ENCODE results near the gene PHKA1. TPM values are rescaled to one million over a fixed set of nuclear protein-coding genes. Genes with fewer than 3 reads are reported as not detected.

PHKA1 gene
- total RNA-seq, 1 donor from 2014 or later: 4.0 TPM

DNA sequence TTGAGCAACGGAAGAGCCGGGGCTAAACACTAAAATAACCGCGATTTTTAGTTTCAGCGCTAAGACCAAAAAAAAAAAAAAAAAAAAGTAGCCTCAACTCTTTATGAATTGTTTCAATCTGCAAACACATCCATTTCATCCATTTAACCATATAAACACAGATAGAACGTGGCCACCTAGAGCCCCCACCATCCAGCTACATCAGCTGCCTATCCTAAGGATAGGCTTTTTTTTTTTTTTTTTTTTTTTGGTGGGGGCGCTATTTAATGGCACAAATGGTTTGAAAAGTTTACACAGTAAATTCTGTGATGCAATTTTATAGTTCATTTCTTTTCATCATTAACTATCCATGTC is 141.0 kb downstream of the PHKA1 start:
- Mint-ChIP-seq H3K27ac (ENCODE audit: unreplicated experiment) (no peak overlapping the region), H3K4me1 (ENCODE audit: unreplicated experiment) (peaks cover 10% of the 10 kb centered on the region), H3K27me3 (ENCODE audit: unreplicated experiment) (peaks cover 2% of the 10 kb centered on the region), H3K36me3 (ENCODE audit: low read depth, unreplicated experiment) (peaks cover 6% of the 10 kb centered on the region), H3K9me3 (ENCODE audit: unreplicated experiment) (no peaks in the 10 kb centered on the region), H3K4me3 (ENCODE audit: unreplicated experiment) (peak overlapping the region; percentile 96)
- TF ChIP-seq, protein P1, sequence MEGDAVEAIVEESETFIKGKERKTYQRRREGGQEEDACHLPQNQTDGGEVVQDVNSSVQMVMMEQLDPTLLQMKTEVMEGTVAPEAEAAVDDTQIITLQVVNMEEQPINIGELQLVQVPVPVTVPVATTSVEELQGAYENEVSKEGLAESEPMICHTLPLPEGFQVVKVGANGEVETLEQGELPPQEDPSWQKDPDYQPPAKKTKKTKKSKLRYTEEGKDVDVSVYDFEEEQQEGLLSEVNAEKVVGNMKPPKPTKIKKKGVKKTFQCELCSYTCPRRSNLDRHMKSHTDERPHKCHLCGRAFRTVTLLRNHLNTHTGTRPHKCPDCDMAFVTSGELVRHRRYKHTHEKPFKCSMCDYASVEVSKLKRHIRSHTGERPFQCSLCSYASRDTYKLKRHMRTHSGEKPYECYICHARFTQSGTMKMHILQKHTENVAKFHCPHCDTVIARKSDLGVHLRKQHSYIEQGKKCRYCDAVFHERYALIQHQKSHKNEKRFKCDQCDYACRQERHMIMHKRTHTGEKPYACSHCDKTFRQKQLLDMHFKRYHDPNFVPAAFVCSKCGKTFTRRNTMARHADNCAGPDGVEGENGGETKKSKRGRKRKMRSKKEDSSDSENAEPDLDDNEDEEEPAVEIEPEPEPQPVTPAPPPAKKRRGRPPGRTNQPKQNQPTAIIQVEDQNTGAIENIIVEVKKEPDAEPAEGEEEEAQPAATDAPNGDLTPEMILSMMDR (IDR thresholded peaks at IDR 0.05; ENCODE audit: unreplicated experiment): no peak
- no peak for DNase-seq (ENCODE audit: low spot score)

DNA sequence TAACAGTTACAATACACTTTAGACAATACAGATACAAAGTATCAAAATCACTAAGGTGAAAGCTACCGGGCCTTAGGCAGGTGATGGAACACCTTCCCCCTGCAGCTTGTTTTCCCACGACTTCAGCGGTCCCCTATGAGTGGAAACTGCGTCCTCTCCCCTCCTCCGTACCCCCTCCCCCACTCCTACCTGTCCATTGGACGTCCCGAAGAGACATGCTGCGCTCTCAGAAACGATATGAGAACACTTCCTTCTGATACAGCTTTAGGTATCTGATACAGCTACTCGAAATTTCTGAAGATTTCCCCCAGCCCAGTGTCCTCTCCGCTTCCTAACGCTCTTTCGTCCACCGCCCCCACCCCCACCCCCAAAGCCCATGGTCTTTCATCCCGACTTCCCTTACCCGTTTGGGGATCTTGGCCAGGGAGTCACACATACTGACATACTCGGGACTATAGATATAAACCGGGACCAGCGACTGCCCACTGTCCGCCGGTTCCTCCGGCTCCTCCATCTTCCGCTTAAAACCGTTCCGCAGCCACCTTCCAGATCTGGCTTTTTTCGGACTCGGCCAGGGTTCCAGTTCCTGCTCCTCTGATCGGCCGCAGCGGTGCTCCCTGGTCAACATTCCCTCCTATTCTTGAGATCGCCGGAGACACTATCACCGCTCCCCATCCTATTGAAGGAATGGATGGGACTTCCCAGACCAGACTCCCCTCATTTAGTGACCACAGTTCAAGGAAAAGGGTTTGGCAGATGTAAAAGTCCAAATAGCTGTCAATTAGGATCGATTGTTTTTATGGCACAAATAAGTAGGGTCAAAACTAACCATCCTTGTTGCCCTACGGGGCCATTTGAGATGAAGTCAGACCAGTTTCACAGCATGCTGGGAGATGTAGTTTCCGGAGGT is 141.6 kb downstream of the PHKA1 start, which contains the start of gene HDAC8:
Gene HDAC8, minus strand, starts transcription at position 596 of the 910 bp plus-strand sequence. Its CDS starts 82 bp downstream, at position 514.
- Mint-ChIP-seq H3K4me3 (ENCODE audit: unreplicated experiment) (peak within 1 kb of the TSS; percentile 96), H3K36me3 (ENCODE audit: low read depth, unreplicated experiment) (peaks cover 6% of the 10 kb centered on the region), H3K4me1 (ENCODE audit: unreplicated experiment) (peaks cover 10% of the 10 kb centered on the region), H3K9me3 (ENCODE audit: unreplicated experiment) (no peaks in the 10 kb centered on the region), H3K27me3 (ENCODE audit: unreplicated experiment) (peaks cover 2% of the 10 kb centered on the region), H3K27ac (ENCODE audit: unreplicated experiment) (peak within 1 kb of the TSS; percentile 84)
- peak; percentile 43 for DNase-seq (ENCODE audit: low spot score)
- TF ChIP-seq, protein P1 (IDR thresholded peaks at IDR 0.05; ENCODE audit: unreplicated experiment): no peak

DNA sequence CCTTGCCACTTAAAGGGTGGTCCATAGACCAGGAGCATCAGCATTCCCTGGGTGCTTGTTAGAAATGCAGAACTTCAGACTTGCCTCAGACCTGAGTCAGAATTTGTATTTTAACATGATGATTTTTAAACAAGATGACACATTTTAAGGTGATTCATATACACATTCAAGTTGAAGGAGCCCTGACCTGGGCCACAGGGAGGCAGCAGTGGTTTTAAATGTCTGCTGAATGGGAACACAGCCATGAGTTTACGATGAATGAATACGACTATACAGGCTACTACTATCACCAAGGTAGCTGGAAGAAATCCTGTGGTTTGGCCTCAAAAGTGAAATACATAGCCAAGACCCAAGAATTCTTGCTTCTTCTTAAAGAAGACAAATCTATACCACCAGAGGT is 144.3 kb downstream of the PHKA1 start:
- H3K27ac Mint-ChIP-seq (ENCODE audit: unreplicated experiment): no peak overlapping the region
- TF ChIP-seq, protein P1 (IDR thresholded peaks at IDR 0.05; ENCODE audit: unreplicated experiment): no peak
- H3K36me3 Mint-ChIP-seq (ENCODE audit: low read depth, unreplicated experiment): peaks cover 3% of the 10 kb centered on the region
- H3K4me1 Mint-ChIP-seq (ENCODE audit: unreplicated experiment): peaks cover 3% of the 10 kb centered on the region
- no peaks in the 10 kb centered on the region for H3K9me3 Mint-ChIP-seq (ENCODE audit: unreplicated experiment)
- H3K4me3 Mint-ChIP-seq (ENCODE audit: unreplicated experiment): no peak overlapping the region
- H3K27me3 Mint-ChIP-seq (ENCODE audit: unreplicated experiment): peaks cover under 1% of the 10 kb centered on the region
- DNase-seq (ENCODE audit: low spot score): no peak

DNA sequence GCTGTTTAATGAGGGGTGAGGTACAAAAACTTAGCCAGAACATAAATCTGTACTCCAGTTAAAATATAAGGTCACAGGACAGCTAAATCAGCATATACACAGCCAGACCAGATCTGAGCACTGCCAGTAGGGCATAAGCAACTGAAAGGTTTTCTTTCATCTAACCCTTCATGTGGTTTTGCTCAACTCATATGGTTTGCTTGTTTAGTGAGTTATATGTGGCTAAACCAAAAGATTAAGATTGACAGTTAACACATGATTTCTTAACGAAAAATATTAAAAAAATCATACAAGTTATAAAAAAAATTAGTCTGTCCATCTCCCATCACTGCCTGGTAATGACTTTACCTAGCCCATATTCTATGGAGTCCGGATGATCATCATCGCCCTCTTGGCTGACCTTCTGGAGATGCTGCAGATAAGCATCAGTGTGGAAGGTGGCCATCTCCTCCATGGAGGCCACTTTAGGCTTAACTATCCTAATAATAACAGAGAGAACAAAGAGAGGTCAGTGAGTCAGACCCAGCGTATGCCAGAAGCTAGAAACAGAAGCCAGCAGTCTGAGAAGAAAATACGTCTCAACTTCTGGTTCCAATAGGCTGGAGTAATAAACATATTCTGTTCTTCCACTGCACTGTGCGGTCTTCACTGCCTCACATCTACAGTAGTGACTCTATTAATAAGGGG is 145.6 kb downstream of the PHKA1 start:
- Mint-ChIP-seq H3K27ac (ENCODE audit: unreplicated experiment) (no peak overlapping the region), H3K36me3 (ENCODE audit: low read depth, unreplicated experiment) (peaks cover 3% of the 10 kb centered on the region), H3K4me3 (ENCODE audit: unreplicated experiment) (peak overlapping the region; percentile 49), H3K9me3 (ENCODE audit: unreplicated experiment) (no peaks in the 10 kb centered on the region), H3K27me3 (ENCODE audit: unreplicated experiment) (no peaks in the 10 kb centered on the region), H3K4me1 (ENCODE audit: unreplicated experiment) (peaks cover 3% of the 10 kb centered on the region)
- TF ChIP-seq, protein P1 (IDR thresholded peaks at IDR 0.05; ENCODE audit: unreplicated experiment): no peak
- DNase-seq (ENCODE audit: low spot score): no peak
